Stimulated activated CD4-positive, alpha-beta T cell treated with anti-CD3 and anti-CD28 coated beads, Interleukin-4, amount 100 ng/mL, for 24 hours (primary cell): ENCODE measurements around the gene ARAF.
"Not testable (repeated sequence)": the region's sequence is repeated elsewhere in the genome, so short reads cannot be mapped to it uniquely, and the experiment has no call there.

Experiments used
- DNase-seq: peaks from one replicate; pipeline ENCODE4 v3.0.0-alpha.2; 2020

Gene ARAF

DNA sequence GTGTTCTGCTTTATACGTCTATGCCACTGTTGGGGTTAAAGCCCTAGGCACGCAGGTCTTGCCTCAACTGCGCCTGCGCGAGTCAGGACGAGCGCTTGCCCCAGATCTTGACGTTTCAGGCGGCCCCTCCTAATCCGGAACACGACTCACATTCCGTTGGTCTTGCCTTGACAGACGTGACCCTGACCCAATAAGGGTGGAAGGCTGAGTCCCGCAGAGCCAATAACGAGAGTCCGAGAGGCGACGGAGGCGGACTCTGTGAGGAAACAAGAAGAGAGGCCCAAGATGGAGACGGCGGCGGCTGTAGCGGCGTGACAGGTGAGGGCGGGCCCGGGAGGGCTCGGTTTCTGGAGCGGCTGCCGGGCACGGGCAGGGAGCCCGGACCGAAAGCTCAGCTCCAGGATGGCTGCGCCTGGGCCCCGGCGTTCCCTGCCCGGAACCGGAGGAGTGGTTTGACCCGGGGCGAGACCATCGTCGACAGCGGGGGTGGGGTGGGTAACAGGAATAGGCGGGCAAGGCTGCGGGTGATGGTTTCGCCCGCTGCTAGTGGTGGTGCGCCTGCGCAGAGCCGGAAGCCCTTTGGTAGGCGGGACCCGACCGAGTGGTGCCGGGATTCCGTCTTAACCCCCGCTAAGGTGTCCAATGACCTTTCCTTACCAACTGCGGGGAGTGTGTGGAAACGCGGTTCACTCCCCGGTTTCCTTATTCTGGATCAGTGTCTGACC is at the start of gene ARAF:
TSS of gene ARAF (plus strand) at position 272 of the 725 bp plus-strand sequence. CDS start 1,763 bp downstream, outside the sequence.
- peak; percentile 97 for DNase-seq

- not testable (repeated sequence) for DNase-seq
Observed at GRCh38 chrX:47512383-47512782, 48.6 kb upstream of the ARAF start.

DNA sequence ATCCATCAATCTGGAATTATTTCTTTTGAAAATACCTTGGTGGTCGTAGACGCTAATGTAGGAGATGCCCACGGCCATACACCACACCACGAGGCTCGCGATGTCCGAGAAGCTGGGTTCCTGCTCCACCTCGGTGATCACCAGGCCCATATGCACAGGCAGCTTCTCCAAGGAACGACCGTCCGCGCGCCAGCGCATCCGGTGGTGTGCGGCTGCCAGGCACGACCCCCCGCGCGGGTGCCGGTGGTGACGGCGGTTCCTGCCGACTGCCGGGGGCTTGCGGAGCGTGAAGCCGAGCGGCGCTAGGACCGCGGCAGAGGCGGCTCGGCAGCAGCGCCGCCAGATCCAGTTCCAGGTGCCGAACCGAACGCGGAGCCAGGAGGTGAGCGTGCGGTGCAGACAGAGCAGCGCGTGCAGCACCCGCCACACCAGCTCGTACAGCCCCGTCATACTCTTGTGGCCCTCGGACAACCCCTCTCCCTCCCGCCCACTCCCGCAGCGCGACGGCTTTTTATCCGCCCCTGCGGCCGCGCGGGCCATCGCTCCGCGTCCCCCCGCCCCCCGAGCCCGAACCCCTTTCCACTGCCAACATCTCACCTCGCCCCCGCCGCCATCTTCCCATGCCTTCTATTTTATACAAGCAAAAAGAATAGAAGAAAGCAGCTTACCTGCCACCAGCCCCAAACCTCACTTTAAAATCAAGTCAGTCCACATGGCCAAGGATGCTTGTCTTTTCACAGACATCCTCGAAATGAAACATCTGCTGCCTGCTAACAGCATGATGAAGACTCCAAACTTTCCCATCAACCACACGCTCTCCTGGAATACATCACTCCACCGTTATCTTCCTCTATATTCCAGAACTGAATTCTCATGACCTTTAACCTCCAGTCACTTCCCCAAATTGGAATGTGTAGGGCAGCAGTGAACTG is 47.7 kb upstream of the ARAF start:
- DNase-seq = not testable (repeated sequence)

GRCh38 chrX:47514533-47515235 is 46.3 kb upstream of the ARAF start:
- no peak for DNase-seq

GRCh38 chrX:47515941-47516665 is 44.9 kb upstream of the ARAF start:
- DNase-seq = no peak

DNA sequence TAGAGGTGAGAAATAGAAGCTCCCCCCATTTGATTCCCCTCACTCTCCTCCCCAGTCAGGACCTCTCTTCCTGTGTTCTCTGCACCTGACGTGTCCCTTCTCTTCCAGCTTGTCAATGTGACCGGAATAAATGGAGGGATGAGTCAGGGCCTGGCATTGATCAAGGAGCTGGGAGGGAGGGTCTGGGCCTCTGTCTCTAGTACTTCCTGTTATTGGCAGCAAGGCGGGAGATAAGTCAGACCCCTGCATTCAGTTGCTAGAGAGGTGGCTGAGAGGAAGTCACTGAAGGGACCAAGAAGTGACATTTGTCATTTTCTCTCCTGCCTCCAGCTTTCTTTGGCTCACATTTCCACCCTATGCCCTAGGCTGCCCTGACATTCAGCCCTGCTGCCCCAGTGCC is 42.9 kb upstream of the ARAF start:
- DNase-seq = no peak

DNA sequence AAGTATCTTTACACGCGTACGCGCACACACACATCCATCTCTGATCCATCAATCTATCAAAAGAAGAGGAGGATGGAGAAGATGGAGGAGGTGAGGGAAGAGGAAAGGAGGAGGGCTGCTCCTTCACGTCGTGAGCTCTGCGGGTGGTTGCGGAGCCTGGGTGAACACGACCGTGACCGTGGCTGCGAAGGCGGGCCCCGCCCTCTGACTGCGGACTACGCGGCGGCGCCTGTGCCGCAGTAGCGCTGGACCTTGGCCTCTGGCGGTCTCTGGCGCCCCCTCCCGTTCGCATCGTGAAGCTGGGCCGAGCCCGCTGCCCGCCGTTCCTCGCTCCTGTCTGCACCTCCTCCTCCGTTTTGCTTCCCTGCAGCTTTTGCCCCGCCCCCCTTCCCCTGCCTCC is 37.7 kb upstream of the ARAF start:
- DNase-seq = peak; percentile 79

DNA sequence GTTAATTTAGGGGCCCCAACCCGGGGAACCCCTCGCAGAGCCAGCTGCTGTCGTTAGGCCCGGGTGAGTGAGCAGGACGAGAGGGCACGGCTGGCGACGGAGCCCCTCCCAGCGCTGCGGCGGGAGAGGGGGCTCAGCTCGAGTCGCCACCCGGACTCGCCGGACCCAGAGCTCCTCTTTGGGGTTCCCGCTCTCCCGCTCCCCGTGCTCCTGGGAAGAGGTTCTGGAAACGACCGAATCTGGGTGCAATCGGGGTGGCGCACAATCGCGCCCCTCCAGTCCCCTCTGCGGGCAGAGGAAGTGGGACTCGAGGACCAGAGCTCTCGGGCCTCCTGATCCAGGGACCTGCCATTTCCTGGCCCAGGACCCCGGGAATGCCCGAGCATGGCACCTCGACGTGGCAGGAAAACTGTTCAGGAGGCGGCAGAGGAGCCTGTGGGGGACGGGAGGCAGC is 37.3 kb upstream of the ARAF start:
- DNase-seq = no peak

GRCh38 chrX:47529548-47529947 is 31.5 kb upstream of the ARAF start:
- DNase-seq = no peak

GRCh38 chrX:47530049-47530448 is 31.0 kb upstream of the ARAF start:
- DNase-seq = no peak

GRCh38 chrX:47539860-47540259 is 21.1 kb upstream of the ARAF start:
- no peak for DNase-seq

DNA sequence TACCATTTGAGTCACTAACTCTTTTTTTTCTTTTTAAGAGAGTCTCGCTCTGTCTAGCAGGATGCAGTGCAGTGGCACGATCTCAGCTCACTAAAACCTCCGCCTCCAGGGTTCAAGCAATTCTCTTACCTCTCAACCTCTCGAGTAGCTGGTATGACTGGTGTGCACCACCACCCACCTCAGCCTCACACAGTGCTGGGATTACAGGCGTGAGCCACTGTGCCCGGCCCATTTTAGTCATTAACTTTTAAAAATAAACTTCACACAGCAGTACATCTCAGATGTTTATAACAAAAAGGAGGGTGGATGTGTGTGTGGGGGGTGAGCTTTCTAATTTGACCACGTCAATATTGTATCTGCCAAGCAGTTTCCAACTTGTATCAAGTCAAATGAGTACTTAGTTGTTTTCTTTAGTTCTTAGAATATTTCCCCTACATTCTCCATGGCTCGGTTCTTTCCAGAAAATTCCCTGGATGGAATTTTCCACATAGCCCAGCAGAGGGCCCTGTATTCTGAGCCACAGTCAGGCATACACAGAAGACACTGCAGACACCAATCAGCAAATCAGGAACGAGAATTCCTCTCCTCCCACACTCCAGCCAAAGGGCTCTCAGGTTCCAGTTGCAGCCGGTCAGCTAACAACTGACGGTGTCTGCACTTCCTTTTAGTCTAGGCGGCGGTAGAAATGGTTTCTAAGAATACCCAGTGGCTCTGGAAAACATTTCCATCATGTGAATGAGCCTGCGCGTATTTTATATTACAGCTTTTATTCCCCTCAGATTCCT is 20.1 kb upstream of the ARAF start:
- no peak for DNase-seq

GRCh38 chrX:47543496-47543895 is 17.5 kb upstream of the ARAF start:
- no peak for DNase-seq

DNA sequence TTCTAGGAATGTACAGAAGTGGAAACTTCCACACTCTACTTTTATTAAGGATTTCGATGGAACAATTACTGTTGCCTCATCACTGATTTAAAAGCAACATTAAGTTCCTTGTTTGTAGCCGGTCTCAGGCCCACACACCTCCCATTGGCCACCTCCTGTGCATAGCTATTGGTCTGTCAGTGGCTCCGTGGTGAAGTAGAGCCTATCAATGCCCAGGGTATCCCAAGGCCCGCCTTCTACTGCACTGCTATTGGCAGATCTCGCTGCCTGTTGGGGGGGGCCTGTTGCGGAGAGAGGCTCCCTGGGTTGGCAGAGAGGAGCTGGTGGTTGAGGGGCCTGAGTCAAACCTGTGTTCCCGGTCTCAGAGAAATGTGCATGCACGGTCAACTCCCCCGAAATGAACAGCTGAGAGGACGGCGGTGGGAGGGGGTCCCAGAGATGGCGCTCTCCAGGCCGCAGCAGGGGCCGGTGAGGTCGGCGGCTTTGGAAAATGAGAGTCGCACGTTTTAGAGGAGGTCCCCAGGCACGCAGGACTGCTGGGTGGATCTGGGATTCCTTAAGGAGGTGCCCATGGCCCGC is 4.9 kb upstream of the ARAF start:
- peak; percentile 86 for DNase-seq

DNA sequence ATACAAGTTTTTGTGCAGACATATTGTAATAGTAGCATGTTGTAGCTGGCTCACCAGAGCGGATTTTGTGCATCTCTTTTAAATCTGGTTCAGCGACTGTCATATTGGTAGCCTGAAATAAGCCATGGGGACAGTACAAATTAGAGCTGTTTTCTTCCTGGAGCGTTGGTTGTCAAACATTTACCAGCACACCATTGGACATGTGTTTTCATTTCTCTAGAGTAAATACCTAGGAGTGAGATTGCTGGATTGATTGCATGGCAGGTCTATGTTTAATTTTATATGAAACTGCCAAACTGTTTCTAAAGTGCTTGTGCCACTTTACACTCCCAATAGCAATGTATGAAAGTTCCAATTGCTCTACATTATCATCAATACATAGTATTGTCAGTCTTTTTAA is 2.6 kb upstream of the ARAF start:
- DNase-seq = no peak

DNA sequence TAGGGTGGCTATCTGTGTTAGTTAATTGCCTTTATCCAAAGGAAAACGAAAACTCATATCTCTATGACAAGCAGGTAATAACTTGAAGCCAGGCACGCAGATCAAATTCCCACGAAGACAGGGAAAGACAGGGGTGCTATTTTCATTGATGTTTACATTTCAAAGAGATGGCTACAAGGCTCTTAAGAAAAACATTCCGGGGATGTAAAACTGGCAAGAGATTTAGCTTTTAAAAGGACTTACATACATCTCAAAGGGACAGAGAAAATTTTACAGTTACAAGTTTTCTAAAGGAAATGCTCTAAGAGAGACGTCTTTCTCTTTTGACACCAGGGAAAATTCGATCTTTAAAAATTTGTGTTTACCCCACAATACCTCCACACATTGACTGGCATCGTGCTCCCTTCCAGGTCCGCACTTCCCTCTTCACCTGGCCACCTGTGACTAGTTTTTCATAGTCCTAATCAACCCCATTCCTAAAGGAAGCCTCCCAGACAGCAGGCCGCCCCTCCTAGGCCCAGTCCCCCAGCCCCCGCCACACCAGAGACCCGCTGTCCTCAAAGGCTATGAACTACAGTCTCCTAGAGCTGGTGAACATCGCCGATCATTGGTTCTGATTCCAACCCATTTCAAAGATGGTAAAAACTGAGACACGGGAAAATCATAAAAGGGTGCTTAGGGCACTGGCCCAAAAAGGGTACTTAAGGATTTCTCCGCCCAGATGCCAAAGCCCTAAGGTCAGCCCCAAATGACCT is 649 bp upstream of the ARAF start:
- DNase-seq = no peak

DNA sequence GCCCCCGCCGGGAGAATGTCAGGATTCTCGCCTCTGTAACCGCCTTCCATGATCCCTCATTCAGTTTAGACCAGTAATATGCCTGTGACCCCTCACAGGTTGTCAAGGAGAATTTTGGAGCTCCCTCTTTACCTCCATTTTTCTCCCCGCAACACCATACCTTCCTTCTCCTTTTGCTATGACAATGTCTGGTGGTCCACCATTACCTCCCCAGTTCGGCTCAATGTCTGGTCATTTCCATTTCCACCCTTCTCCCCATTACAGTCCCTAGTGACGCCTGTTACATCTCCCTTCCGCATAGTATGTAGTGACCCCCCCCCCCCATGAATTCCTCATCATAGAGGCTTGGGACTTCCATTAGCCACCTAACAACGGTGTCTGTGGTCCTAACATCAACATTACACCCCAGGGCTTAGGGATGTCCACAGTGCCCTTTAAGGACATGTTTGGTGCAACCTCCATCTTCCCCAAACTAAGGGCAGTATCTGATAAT is 700 bp downstream of the ARAF start:
- DNase-seq = no peak

DNA sequence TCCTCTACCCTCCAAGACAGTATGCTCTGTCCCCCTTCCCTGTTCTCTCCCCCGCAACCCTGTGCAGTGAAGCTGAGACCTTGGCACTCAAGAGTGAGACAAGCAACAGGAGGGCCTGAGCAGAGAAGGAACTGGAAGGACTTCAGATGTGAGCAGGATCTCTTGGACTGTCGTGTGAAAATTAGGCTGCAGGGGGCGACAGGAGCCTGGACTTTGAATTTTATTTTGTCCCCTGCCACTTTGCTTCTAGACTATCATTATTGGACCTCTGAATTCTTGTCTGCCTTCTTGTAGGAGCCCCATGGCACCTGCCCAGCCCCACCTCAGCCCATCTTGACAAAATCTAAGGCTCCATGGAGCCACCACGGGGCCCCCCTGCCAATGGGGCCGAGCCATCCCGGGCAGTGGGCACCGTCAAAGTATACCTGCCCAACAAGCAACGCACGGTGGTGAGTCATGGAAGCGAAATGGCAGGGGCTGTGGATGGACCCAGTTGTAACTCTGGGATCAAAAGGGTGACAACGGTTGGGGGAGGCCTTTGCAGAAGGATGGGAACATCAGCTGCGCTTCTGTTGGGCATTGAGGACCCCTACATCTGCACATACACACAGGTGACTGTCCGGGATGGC is 1.7 kb downstream of the ARAF start:
- peak; percentile 25 for DNase-seq

- DNase-seq = no peak
Observed at GRCh38 chrX:47563801-47564315, 2.9 kb downstream of the ARAF start.
